Stromal cell of bone marrow (primary cell): ENCODE results near the gene TMEM156.

Experiments used
- DNase-seq: peaks from one replicate; pipeline ENCODE4 v3.0.0-alpha.2; 2012; ENCODE audit warnings: low read depth

Gene TMEM156

DNA sequence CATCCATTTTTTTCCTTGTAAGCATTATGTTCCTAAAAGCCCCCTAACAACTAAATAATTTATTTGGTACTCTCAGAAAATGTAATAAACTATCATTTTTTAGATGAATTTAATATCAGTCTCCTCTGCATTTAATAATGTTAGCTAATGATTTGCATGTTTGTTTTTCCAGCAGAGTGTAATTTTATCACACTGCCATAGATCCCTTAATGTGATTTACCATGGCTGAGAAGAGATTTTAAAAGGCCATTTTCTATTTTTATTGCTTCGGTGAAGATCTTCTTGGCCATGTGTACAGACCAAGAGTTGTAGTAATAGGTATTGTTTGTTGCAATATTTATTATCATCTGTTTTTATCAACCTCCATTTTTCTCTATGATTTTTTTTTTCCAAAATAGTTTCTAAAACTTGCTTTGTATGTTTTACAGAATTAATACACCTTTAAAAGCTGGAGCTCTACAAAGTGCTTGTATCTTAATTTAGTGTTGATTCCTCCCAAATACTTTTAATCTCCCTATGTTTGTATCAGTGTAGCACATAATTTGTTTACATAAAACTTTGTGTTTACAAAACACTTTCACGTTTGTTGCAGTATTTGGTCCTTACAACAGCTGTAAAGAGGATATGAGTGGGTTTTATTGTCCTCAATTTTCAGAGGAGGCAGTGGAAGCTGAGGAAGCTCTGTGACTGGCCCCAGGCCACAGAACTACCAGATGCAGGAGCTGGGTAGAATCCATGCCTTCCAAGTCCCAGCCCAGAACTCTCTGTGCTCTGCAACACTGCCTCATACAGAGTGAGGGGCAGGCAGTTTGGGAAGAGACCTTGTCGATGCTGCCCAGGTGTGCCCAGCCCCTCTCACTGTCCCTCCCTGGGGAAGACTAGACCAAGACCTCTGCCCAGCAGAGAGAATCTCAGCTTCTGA is 106.5 kb downstream of the TMEM156 start:
- no peak for DNase-seq

GRCh38 chr4:38924353-38924752 is 107.9 kb downstream of the TMEM156 start:
- DNase-seq, result no peak

- DNase-seq, result no peak
Observed at GRCh38 chr4:38923746-38924145, 108.5 kb downstream of the TMEM156 start.

- DNase-seq, result no peak
Observed at GRCh38 chr4:38921151-38921550, 111.1 kb downstream of the TMEM156 start.

DNA sequence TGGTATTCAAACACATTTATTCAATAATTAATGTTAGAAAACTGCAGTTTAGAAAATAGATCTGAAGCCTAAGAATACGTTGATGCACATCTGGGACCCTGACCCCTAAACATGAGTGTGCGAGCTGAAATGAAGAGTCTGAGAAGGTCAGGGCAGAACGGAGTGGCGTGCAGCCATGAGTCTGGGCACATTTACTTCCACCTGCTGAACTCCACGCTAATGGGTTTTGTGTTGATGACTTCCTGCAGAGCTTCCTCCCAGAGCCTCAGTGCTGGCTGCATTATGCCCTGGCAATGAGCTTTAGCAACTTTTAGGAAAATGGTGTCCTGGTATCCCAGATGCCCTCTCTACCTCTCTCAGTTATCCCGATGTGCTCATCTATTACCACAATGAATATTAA is 111.5 kb downstream of the TMEM156 start:
- DNase-seq, result no peak

GRCh38 chr4:38920186-38920585 is 112.0 kb downstream of the TMEM156 start:
- no peak for DNase-seq

DNA sequence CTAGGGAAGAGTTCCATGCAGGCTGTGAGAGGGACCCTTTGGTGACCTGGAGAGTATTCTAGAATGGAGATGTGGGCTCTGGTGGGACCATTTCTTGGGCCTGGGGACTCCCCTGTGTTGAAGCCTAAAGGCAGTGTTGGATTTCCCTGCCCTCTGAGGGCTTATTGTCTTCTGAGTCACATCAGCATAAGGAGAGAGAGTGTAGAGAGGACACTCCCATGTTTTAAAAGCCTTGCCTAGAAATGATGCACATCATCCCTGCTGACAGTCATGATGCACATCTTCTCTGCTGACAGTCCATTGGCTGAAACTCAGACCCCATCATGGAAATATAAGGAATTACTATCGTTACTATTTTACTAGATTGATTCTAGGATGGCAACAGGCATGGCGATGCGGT is 112.7 kb downstream of the TMEM156 start:
- DNase-seq, result no peak

DNA sequence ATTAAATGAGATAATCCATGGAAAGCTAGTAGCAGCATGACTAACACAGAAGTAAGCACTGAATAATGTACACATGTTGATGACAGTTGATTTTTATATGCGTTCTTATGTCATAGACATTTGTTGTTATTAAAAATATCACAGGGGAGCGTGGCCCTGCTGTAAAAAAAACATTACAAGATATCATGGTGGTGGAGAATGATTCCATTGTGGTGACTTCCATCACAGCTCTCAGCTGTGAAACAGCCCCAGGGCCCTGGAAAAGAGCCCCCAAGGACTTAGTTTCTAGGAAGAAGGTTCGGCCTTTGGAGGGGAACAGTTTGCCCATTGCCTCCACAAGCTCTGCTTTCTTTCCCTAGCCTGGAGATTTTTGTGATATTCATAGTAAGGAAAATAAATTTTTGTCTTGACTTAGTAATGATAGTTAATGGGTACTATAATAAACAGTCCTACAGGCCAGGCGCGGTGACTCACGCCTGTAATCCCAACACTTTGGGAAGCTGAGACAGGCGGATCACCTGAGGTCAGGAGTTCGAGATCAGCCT is 114.7 kb downstream of the TMEM156 start:
- no peak for DNase-seq
